SHP77 (cell line): ENCODE results near the gene MAPRE2.

ENCODE experiments used
- DNase-seq, 2 experiments: peaks; one replicate each; lab custom pipeline; 2025; lab: John Stamatoyannopoulos, UW

The MAPRE2 gene

GRCh38 chr18:35038029-35038428 lies 3.2 kb upstream of the MAPRE2 start:
- DNase-seq: no peak

- DNase-seq: no peak
Observed at GRCh38 chr18:35038881-35039491, 2.2 kb upstream of the MAPRE2 start.

GRCh38 chr18:35040638-35040987 lies 600 bp upstream of the MAPRE2 start:
- DNase-seq: no peak

GRCh38 chr18:35041815-35042387 lies 688 bp downstream of the MAPRE2 start:
- no peak for DNase-seq

- no peak for DNase-seq
Observed at GRCh38 chr18:35042389-35043071, 1.3 kb downstream of the MAPRE2 start.

- no peak for DNase-seq
Observed at GRCh38 chr18:35043207-35043606, 2.0 kb downstream of the MAPRE2 start.

- DNase-seq: peak in 1 of 2 experiments; percentile 33
Observed at GRCh38 chr18:35045121-35045520, 3.9 kb downstream of the MAPRE2 start.

GRCh38 chr18:35045806-35046205 lies 4.6 kb downstream of the MAPRE2 start:
- DNase-seq: no peak

GRCh38 chr18:35047697-35048292 lies 6.6 kb downstream of the MAPRE2 start:
- no peak for DNase-seq

GRCh38 chr18:35049111-35050027 lies 8.2 kb downstream of the MAPRE2 start:
- DNase-seq: no peak

- no peak for DNase-seq
Observed at GRCh38 chr18:35050028-35050546, 8.9 kb downstream of the MAPRE2 start.

- DNase-seq: no peak
Observed at GRCh38 chr18:35050705-35051195, 9.5 kb downstream of the MAPRE2 start.

- no peak for DNase-seq
Observed at GRCh38 chr18:35051641-35052377, 10.6 kb downstream of the MAPRE2 start.

- DNase-seq: no peak
Observed at GRCh38 chr18:35054401-35054800, 13.2 kb downstream of the MAPRE2 start.

GRCh38 chr18:35055105-35055504 lies 13.9 kb downstream of the MAPRE2 start:
- DNase-seq: no peak

- DNase-seq: no peak
Observed at GRCh38 chr18:35055726-35056125, 14.5 kb downstream of the MAPRE2 start.

- DNase-seq: no peak
Observed at GRCh38 chr18:35059280-35059927, 18.2 kb downstream of the MAPRE2 start.

GRCh38 chr18:35060122-35060815 lies 19.1 kb downstream of the MAPRE2 start:
- no peak for DNase-seq

GRCh38 chr18:35061336-35061735 lies 20.1 kb downstream of the MAPRE2 start:
- DNase-seq: no peak

GRCh38 chr18:35061804-35062203 lies 20.6 kb downstream of the MAPRE2 start:
- DNase-seq: no peak
